ENCODE results near the gene AKR1C1.

AKR1C1 gene

GRCh38 chr10:4977025-4977424 is 13.8 kb downstream of the AKR1C1 start:
- no peak for TF ChIP-seq CTCF (IDR thresholded peaks at IDR 0.05; ENCODE audit: low read depth, low read length, missing control alignments)
- no peak overlapping the region for H3K4me3 ChIP-seq (replicated peaks; ENCODE audit: low read depth, low read length)
- DNase-seq (ENCODE audit: extremely low read depth, low read depth), result no peak

DNA sequence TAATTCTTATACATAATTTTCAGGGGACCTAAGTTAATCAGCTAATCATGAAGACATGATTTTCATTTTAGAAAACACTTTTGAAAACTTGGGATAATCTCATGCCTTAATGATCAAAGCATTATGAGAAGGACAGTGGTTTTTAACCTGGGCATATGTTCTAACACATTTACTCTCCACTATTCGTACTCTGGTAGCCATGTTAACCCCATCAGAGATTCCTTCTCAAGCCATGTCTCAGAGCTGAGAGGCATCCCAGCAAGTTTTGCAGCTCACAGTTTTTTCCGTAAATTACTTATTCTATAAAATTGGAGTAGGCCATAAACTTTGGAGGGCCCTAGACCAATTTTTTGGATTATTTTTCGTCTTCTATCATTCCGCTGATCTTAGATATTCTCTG is 15.7 kb downstream of the AKR1C1 start:
- no peak for DNase-seq (ENCODE audit: extremely low read depth, low read depth)
- no peak overlapping the region for H3K4me3 ChIP-seq (replicated peaks; ENCODE audit: low read depth, low read length)
- TF ChIP-seq CTCF (IDR thresholded peaks at IDR 0.05; ENCODE audit: low read depth, low read length, missing control alignments), result no peak

DNA sequence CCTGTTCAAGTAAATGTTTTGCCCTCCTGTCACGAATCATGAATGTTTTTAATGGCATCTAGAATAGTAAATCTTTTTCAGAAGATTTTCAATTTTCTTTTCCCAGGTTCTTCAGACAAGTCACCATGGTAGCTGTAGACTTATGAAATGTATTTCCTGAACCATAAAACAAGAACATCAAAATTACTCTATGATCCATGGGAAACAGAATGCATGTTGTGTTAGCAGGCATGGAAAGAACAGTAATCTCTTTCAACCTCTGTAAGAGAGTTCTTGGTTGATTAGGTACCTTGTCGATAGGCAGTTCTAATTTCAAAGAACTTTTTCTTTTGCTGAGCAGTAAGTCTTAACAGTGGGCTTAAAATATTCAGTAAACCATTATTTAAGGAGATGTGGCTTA is 17.6 kb downstream of the AKR1C1 start:
- no peak for TF ChIP-seq CTCF (IDR thresholded peaks at IDR 0.05; ENCODE audit: low read depth, low read length, missing control alignments)
- DNase-seq (ENCODE audit: extremely low read depth, low read depth), result no peak
- no peak overlapping the region for H3K4me3 ChIP-seq (replicated peaks; ENCODE audit: low read depth, low read length)

- no peak for DNase-seq (ENCODE audit: extremely low read depth, low read depth)
- no peak overlapping the region for H3K4me3 ChIP-seq (replicated peaks; ENCODE audit: low read depth, low read length)
- TF ChIP-seq CTCF (IDR thresholded peaks at IDR 0.05; ENCODE audit: low read depth, low read length, missing control alignments), result peak; percentile 33
Observed at GRCh38 chr10:4981722-4982471, 18.7 kb downstream of the AKR1C1 start.

DNA sequence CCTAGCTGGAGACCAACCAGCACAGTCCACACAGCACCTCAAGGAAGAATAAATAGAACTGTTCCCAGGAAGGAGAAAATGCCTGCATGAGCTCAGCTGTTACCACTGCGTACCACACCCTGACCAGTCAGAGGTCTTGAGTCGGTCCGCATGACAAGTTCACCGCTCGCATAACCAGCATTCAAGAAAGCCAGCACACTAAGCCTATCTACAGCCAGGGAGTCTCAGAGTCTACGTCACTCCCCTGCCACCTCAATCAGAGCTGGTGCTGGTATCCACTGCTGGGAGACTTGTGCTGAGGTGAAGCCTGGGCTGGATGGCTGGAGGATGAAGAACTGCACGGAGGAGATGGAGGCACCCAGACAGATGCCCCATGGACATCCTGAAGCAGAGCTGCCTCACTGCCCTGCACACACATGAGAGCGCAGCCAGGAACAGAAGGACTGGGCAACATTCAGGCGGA is 19.6 kb downstream of the AKR1C1 start:
- no peak for DNase-seq (ENCODE audit: extremely low read depth, low read depth)
- no peak for TF ChIP-seq CTCF (IDR thresholded peaks at IDR 0.05; ENCODE audit: low read depth, low read length, missing control alignments)
- no peak overlapping the region for H3K4me3 ChIP-seq (replicated peaks; ENCODE audit: low read depth, low read length)

DNA sequence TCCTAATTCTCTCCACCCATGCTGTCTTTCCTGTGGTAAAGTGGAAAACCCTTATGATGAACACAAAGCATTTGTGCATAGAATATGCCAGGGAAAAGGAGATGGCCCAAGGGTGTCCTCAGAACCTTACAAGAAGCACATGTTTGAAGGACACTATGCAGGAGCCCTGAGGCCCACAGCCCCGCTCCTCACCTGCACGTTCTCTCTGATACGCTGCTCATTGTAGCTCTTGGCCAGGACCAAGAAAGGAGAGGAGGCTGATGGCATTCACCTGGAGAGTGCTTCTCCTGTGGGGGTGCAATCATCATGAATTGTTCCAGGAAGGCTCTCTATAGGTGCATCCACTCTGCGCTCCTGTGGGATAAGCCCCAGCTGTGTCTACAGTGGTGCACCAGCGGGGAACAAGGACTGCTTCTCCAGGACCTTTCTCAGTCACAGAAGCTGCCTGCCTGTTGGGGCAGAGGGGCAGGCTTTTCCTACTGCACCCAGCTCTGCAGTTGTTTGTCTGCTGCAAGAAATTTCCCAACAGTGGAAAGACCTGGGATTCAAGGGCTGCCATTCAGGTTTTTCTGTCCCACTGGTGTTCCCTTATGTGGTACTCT is 20.5 kb downstream of the AKR1C1 start:
- no peak for DNase-seq (ENCODE audit: extremely low read depth, low read depth)
- TF ChIP-seq CTCF (IDR thresholded peaks at IDR 0.05; ENCODE audit: low read depth, low read length, missing control alignments), result no peak
- H3K4me3 ChIP-seq (replicated peaks; ENCODE audit: low read depth, low read length), result no peak overlapping the region

All from HFF-Myc (cell line).